Measurements from ENCODE around the gene F8. TPM values are rescaled to one million over a fixed set of nuclear protein-coding genes. Genes with fewer than 3 reads are reported as not detected.
A peak's percentile ranks its signal among the peaks of the same experiment; 100 is the strongest.
"Not testable (repeated sequence)": the region's sequence is repeated elsewhere in the genome, so short reads cannot be mapped to it uniquely, and the experiment has no call there.

Gene F8
- total and polyA plus RNA-seq, 12 donors: 21.6 to 92.4 (median 37.7) TPM

DNA sequence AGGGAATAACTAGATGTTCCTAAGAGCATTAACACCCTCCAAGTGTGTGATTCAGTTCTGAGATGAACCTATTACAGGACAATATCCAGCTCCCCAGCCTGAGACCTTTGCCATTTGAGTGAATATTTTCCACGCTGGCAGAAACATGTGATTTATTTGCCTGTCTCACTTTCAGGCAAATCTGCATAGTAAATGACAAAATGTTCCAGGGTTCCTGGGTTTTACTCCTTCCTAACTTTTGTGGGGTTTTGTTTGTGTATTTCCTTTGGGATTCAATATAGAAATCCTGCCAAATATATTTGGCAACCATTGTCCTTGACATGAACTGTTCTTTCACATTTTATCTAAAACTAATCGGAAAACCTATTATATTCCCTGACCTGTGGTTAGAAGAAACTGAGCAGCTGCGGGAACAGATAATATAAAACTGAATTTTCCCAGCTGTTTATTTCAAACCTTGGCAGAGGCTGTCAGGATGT, 12.5 kb downstream of the F8 start:
- no peak overlapping the region for H3K4me3 ChIP-seq
- peaks cover 0 to 38% (median 19%) of the 10 kb centered on the region in 9 donors for H3K4me1 ChIP-seq
- intact Hi-C loops (cut with DNase I): no loop called here
- no peaks in the 10 kb centered on the region for H3K9me3 ChIP-seq
- no peaks in the 10 kb centered on the region for H3K27me3 ChIP-seq
- no peak for TF ChIP-seq CTCF (IDR thresholded peaks at IDR 0.05)
- H3K36me3 ChIP-seq: no peaks in the 10 kb centered on the region
- peak overlapping the region; percentile 54 to 80 (median 69) for H3K27ac ChIP-seq
- 43 to 73% methylated on average over 3 of the region's 3 CpGs for WGBS, 2 donors
- DNase-seq (peak in 1 of 2 donors; percentile 11), ATAC-seq (peak; percentile 50 to 74 (median 66))

GRCh38 chrX:155008578-155008977, 13.9 kb downstream of the F8 start:
- intact Hi-C loops (cut with DNase I); H3K36me3 ChIP-seq; DNase-seq; H3K9me3 ChIP-seq; H3K4me3 ChIP-seq; H3K27me3 ChIP-seq: not testable (repeated sequence)
- 92 to 94% methylated on average over 3 to 6 of the region's 12 CpGs for WGBS, 2 donors
- Histone ChIP-seq H3K27ac (peak overlapping the region in 4 of 10 donors; percentile 59 to 76 (median 72)), H3K4me1 (peaks cover 0 to 41% (median 19%) of the 10 kb centered on the region in 9 donors)
- peak in 4 of 8 donors; percentile 30 to 71 (median 40) for ATAC-seq

GRCh38 chrX:155006913-155007671, 15.4 kb downstream of the F8 start:
- H3K27me3 ChIP-seq; DNase-seq; intact Hi-C loops (cut with DNase I); H3K9me3 ChIP-seq; H3K36me3 ChIP-seq; H3K4me3 ChIP-seq: not testable (repeated sequence)
- Histone ChIP-seq H3K4me1 (peaks cover 0 to 41% (median 19%) of the 10 kb centered on the region in 9 donors), H3K27ac (peak overlapping the region; percentile 25 to 77 (median 60))
- 41 to 51% methylated on average over 6 of the region's 11 CpGs for WGBS, 2 donors
- peak in 7 of 8 donors; percentile 42 to 70 (median 64) for ATAC-seq

GRCh38 chrX:155006379-155006778, 16.1 kb downstream of the F8 start:
- H3K4me3 ChIP-seq; H3K27ac ChIP-seq; H3K27me3 ChIP-seq; DNase-seq; H3K9me3 ChIP-seq; H3K36me3 ChIP-seq; intact Hi-C loops (cut with DNase I): not testable (repeated sequence)
- ATAC-seq: peak in 1 of 8 donors; percentile 17
- H3K4me1 ChIP-seq: peaks cover 0 to 41% (median 19%) of the 10 kb centered on the region in 9 donors
- no CpG with 5 or more reads among the region's 10 CpGs for WGBS, 2 donors

- Histone ChIP-seq H3K27me3 (no peaks in the 10 kb centered on the region), H3K9me3 (no peaks in the 10 kb centered on the region), H3K4me1 (peaks cover 0 to 39% (median 19%) of the 10 kb centered on the region in 9 donors), H3K27ac (peak overlapping the region in 3 of 10 donors; percentile 34 to 58 (median 44)), H3K4me3 (no peak overlapping the region), H3K36me3 (no peaks in the 10 kb centered on the region)
- DNase-seq (no peak), ATAC-seq (no peak)
- 65 to 80% methylated on average over 2 of the region's 2 CpGs for WGBS, 2 donors
- no peak for TF ChIP-seq CTCF (IDR thresholded peaks at IDR 0.05)
- intact Hi-C loops (cut with DNase I): no loop called here
Measured at GRCh38 chrX:155005190-155005589, 17.3 kb downstream of the F8 start.

GRCh38 chrX:155001873-155002272, 20.6 kb downstream of the F8 start:
- H3K4me1 ChIP-seq: peaks cover 0 to 14% (median 8%) of the 10 kb centered on the region in 9 donors
- DNase-seq: no peak
- 91 to 95% methylated on average over 4 of the region's 4 CpGs for WGBS, 2 donors
- H3K36me3 ChIP-seq: no peaks in the 10 kb centered on the region
- ATAC-seq: no peak
- no peak overlapping the region for H3K27ac ChIP-seq
- H3K27me3 ChIP-seq: no peaks in the 10 kb centered on the region
- no peak overlapping the region for H3K4me3 ChIP-seq
- TF ChIP-seq CTCF (IDR thresholded peaks at IDR 0.05): no peak
- H3K9me3 ChIP-seq: no peaks in the 10 kb centered on the region
- intact Hi-C loops (cut with DNase I): no loop called here
